ENCODE results near the gene PTPRK.

The PTPRK gene

GRCh38 chr6:128516514-128516898 is 3.9 kb downstream of the PTPRK start:
- no peak overlapping the region for H3K27ac ChIP-seq (ENCODE audit: low read depth, low read length)
- H3K9ac ChIP-seq (ENCODE audit: low read depth, low read length) = no peak overlapping the region

GRCh38 chr6:128515550-128516513 is 4.6 kb downstream of the PTPRK start:
- Histone ChIP-seq H3K9ac (ENCODE audit: low read depth, low read length) (no peak overlapping the region), H3K36me3 (ENCODE audit: control insufficient read depth, insufficient read depth, low read length) (no peaks in the 10 kb centered on the region), H3K27me3 (ENCODE audit: control insufficient read depth, insufficient read depth, low read length) (no peaks in the 10 kb centered on the region), H3K27ac (ENCODE audit: low read depth, low read length) (no peak overlapping the region), H3K4me1 (ENCODE audit: control insufficient read depth, insufficient read depth, low read length) (peaks cover 23% of the 10 kb centered on the region), H3K4me3 (ENCODE audit: low read depth, low read length) (no peak overlapping the region), H3K9me3 (ENCODE audit: control insufficient read depth, insufficient read depth, low read length) (no peaks in the 10 kb centered on the region)

More at GRCh38 chr6:128516514-128516898, 3.9 kb downstream of the PTPRK start:
- Histone ChIP-seq H3K9me3 (ENCODE audit: control insufficient read depth, insufficient read depth, low read length) (no peaks in the 10 kb centered on the region), H3K36me3 (ENCODE audit: control insufficient read depth, insufficient read depth, low read length) (no peaks in the 10 kb centered on the region), H3K4me1 (ENCODE audit: control insufficient read depth, insufficient read depth, low read length) (peaks cover 22% of the 10 kb centered on the region), H3K4me3 (ENCODE audit: low read depth, low read length) (no peak overlapping the region), H3K27me3 (ENCODE audit: control insufficient read depth, insufficient read depth, low read length) (no peaks in the 10 kb centered on the region)

GRCh38 chr6:128513878-128514277 is 6.5 kb downstream of the PTPRK start:
- Histone ChIP-seq H3K9ac (ENCODE audit: low read depth, low read length) (no peak overlapping the region), H3K4me3 (ENCODE audit: low read depth, low read length) (no peak overlapping the region), H3K27me3 (ENCODE audit: control insufficient read depth, insufficient read depth, low read length) (no peaks in the 10 kb centered on the region), H3K27ac (ENCODE audit: low read depth, low read length) (no peak overlapping the region), H3K36me3 (ENCODE audit: control insufficient read depth, insufficient read depth, low read length) (no peaks in the 10 kb centered on the region), H3K9me3 (ENCODE audit: control insufficient read depth, insufficient read depth, low read length) (no peaks in the 10 kb centered on the region), H3K4me1 (ENCODE audit: control insufficient read depth, insufficient read depth, low read length) (peaks cover 28% of the 10 kb centered on the region)

GRCh38 chr6:128512296-128512695 is 8.1 kb downstream of the PTPRK start:
- H3K27ac ChIP-seq (ENCODE audit: low read depth, low read length) = no peak overlapping the region
- peaks cover 29% of the 10 kb centered on the region for H3K4me1 ChIP-seq (ENCODE audit: control insufficient read depth, insufficient read depth, low read length)
- H3K27me3 ChIP-seq (ENCODE audit: control insufficient read depth, insufficient read depth, low read length) = no peaks in the 10 kb centered on the region
- no peak overlapping the region for H3K4me3 ChIP-seq (ENCODE audit: low read depth, low read length)
- no peaks in the 10 kb centered on the region for H3K9me3 ChIP-seq (ENCODE audit: control insufficient read depth, insufficient read depth, low read length)
- no peak overlapping the region for H3K9ac ChIP-seq (ENCODE audit: low read depth, low read length)
- H3K36me3 ChIP-seq (ENCODE audit: control insufficient read depth, insufficient read depth, low read length) = no peaks in the 10 kb centered on the region

- no peak overlapping the region for H3K4me3 ChIP-seq (ENCODE audit: low read depth, low read length)
- no peak overlapping the region for H3K9ac ChIP-seq (ENCODE audit: low read depth, low read length)
- H3K27ac ChIP-seq (ENCODE audit: low read depth, low read length) = no peak overlapping the region
- H3K4me1 ChIP-seq (ENCODE audit: control insufficient read depth, insufficient read depth, low read length) = peaks cover 34% of the 10 kb centered on the region
- no peaks in the 10 kb centered on the region for H3K9me3 ChIP-seq (ENCODE audit: control insufficient read depth, insufficient read depth, low read length)
- H3K36me3 ChIP-seq (ENCODE audit: control insufficient read depth, insufficient read depth, low read length) = no peaks in the 10 kb centered on the region
- H3K27me3 ChIP-seq (ENCODE audit: control insufficient read depth, insufficient read depth, low read length) = no peaks in the 10 kb centered on the region
Observed at GRCh38 chr6:128511506-128511905, 8.9 kb downstream of the PTPRK start.

- no peak overlapping the region for H3K27ac ChIP-seq (ENCODE audit: low read depth, low read length)
- H3K36me3 ChIP-seq (ENCODE audit: control insufficient read depth, insufficient read depth, low read length) = no peaks in the 10 kb centered on the region
- no peak overlapping the region for H3K4me3 ChIP-seq (ENCODE audit: low read depth, low read length)
- H3K9me3 ChIP-seq (ENCODE audit: control insufficient read depth, insufficient read depth, low read length) = no peaks in the 10 kb centered on the region
- no peak overlapping the region for H3K9ac ChIP-seq (ENCODE audit: low read depth, low read length)
- H3K4me1 ChIP-seq (ENCODE audit: control insufficient read depth, insufficient read depth, low read length) = peaks cover 36% of the 10 kb centered on the region
- no peaks in the 10 kb centered on the region for H3K27me3 ChIP-seq (ENCODE audit: control insufficient read depth, insufficient read depth, low read length)
Observed at GRCh38 chr6:128509709-128510108, 10.7 kb downstream of the PTPRK start.

- Histone ChIP-seq H3K27ac (ENCODE audit: low read depth, low read length) (no peak overlapping the region), H3K9ac (ENCODE audit: low read depth, low read length) (no peak overlapping the region), H3K9me3 (ENCODE audit: control insufficient read depth, insufficient read depth, low read length) (no peaks in the 10 kb centered on the region), H3K4me3 (ENCODE audit: low read depth, low read length) (no peak overlapping the region), H3K27me3 (ENCODE audit: control insufficient read depth, insufficient read depth, low read length) (no peaks in the 10 kb centered on the region), H3K4me1 (ENCODE audit: control insufficient read depth, insufficient read depth, low read length) (peaks cover 36% of the 10 kb centered on the region), H3K36me3 (ENCODE audit: control insufficient read depth, insufficient read depth, low read length) (no peaks in the 10 kb centered on the region)
Observed at GRCh38 chr6:128508588-128509296, 11.7 kb downstream of the PTPRK start.

- H3K27ac ChIP-seq (ENCODE audit: low read depth, low read length) = peak overlapping the region; percentile 29
- H3K4me3 ChIP-seq (ENCODE audit: low read depth, low read length) = no peak overlapping the region; the same call in 1 of the 2 replicates
Observed at GRCh38 chr6:128507337-128508310, 12.8 kb downstream of the PTPRK start.

GRCh38 chr6:128505603-128506002 is 14.8 kb downstream of the PTPRK start:
- Histone ChIP-seq H3K4me1 (ENCODE audit: control insufficient read depth, insufficient read depth, low read length) (peaks cover 31% of the 10 kb centered on the region), H3K4me3 (ENCODE audit: low read depth, low read length) (no peak overlapping the region), H3K27ac (ENCODE audit: low read depth, low read length) (no peak overlapping the region), H3K9ac (ENCODE audit: low read depth, low read length) (no peak overlapping the region), H3K27me3 (ENCODE audit: control insufficient read depth, insufficient read depth, low read length) (no peaks in the 10 kb centered on the region), H3K36me3 (ENCODE audit: control insufficient read depth, insufficient read depth, low read length) (no peaks in the 10 kb centered on the region), H3K9me3 (ENCODE audit: control insufficient read depth, insufficient read depth, low read length) (no peaks in the 10 kb centered on the region)

More at GRCh38 chr6:128507337-128508310, 12.8 kb downstream of the PTPRK start:
- Histone ChIP-seq H3K9ac (ENCODE audit: low read depth, low read length) (no peak overlapping the region), H3K27me3 (ENCODE audit: control insufficient read depth, insufficient read depth, low read length) (no peaks in the 10 kb centered on the region), H3K9me3 (ENCODE audit: control insufficient read depth, insufficient read depth, low read length) (no peaks in the 10 kb centered on the region), H3K36me3 (ENCODE audit: control insufficient read depth, insufficient read depth, low read length) (no peaks in the 10 kb centered on the region), H3K4me1 (ENCODE audit: control insufficient read depth, insufficient read depth, low read length) (peaks cover 36% of the 10 kb centered on the region)

GRCh38 chr6:128504003-128504654 is 16.3 kb downstream of the PTPRK start:
- Histone ChIP-seq H3K27me3 (ENCODE audit: control insufficient read depth, insufficient read depth, low read length) (no peaks in the 10 kb centered on the region), H3K27ac (ENCODE audit: low read depth, low read length) (no peak overlapping the region), H3K9ac (ENCODE audit: low read depth, low read length) (no peak overlapping the region), H3K36me3 (ENCODE audit: control insufficient read depth, insufficient read depth, low read length) (no peaks in the 10 kb centered on the region), H3K4me3 (ENCODE audit: low read depth, low read length) (no peak overlapping the region), H3K9me3 (ENCODE audit: control insufficient read depth, insufficient read depth, low read length) (no peaks in the 10 kb centered on the region), H3K4me1 (ENCODE audit: control insufficient read depth, insufficient read depth, low read length) (peaks cover 44% of the 10 kb centered on the region)
